H1 (cell line): ENCODE results near the gene ATP2B3. TPM values are rescaled to one million over a fixed set of nuclear protein-coding genes. Genes with fewer than 3 reads are reported as not detected.

Experiments
- HDAC2 ChIP-seq, 2 experiments: fragments of 300-600 bp in 1 of 2; sonication (generic) in 1 of 2; IDR thresholded peaks; 2 replicates each; pipeline ENCODE4 v1.6.1; 2011 to 2012; ENCODE audit warnings: low read depth in 2 of 2, low read length in 2 of 2, mild to moderate bottlenecking in 2 of 2, moderate library complexity in 2 of 2, borderline replicate concordance in 1 of 2, inconsistent platforms in 1 of 2
- SIRT6 ChIP-seq: IDR thresholded peaks from one replicate; pipeline ENCODE4 v1.7.1; 2012; ENCODE audit warnings: low read length, inconsistent platforms
- polyA plus RNA-seq, 7 experiments: library from polyadenylated mRNA; depleted of rRNA in 3 of 7; stranded (reverse) in 5 of 7; unstranded in 2 of 7; fragments of >200 nt in 5 of 7; fragments of 200-250 nt in 2 of 7; gene quantifications; 1 replicate in 5 of 7; 2 replicates in 1 of 7; 4 replicates in 1 of 7; pipeline versions ENCODE4 v1.2.1 to v1.2.3, GENCODE V29; 2011 to 2013; ENCODE audit warnings: missing spikeins in 2 of 7, mixed read lengths in 2 of 7
- total RNA-seq: library from RNA; stranded (reverse); fragmentation: NEBNext Ultra II Directional; extraction: Animal tissue kit (Norgen Biotek cat#: 25700); gene quantifications from 2 replicates; pipeline ENCODE4 v1.2.1, GENCODE V29; 2021
- TF ChIP-seq, protein P1 (sequence below): fragments of 300-600 bp; sonication (generic); IDR thresholded peaks from 2 replicates; pipeline ENCODE4 v1.7.1; 2012; ENCODE audit warnings: low read length, moderate library complexity, mild to moderate bottlenecking, inconsistent platforms; ENCODE audit not compliant: insufficient replicate concordance

ATP2B3 gene
- total and polyA plus RNA-seq, 2 of the 8 experiments (the other 6 are each of a cell fraction or from before 2014, with no cell fraction given), result 0.14 to 0.19 TPM

DNA sequence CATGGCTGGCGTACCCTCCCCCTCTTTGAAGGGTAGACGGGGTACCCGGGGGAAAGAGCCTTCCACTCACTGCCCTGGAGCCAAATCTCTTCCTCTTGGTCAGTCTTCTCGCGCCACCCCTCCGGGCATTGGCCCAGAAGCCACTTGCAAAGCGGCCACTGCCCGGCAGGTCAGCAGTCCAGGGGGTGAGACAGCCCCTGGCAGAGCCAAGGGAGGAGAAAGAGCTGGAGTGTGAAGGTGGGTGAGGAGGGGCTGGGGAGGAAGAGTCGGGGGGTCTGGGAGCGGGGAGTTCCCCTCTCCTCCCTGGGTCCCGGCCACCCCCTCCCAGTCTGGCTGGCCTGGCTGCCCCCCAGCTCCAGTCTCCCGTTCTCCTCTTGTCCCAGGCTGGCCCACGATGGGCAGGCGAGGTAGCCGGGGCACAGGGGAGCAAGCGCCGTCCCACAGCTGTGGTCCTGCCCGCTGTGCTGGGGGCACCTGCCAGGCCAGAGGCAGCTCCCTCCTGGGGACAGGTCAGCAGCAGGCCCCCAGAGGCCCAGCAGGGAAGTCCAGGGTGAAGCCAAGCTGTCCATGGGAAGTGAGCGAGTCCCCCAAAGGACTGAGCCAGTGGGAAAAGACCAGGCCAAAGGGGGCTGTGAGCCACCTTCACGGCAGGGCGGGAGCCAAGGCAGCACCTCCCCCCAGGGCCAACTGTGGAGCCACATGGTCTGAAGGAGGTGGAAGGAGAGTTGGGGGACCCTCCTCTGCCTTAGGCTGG is 108.0 kb downstream of the ATP2B3 start (continued):
- TF ChIP-seq, protein P1, sequence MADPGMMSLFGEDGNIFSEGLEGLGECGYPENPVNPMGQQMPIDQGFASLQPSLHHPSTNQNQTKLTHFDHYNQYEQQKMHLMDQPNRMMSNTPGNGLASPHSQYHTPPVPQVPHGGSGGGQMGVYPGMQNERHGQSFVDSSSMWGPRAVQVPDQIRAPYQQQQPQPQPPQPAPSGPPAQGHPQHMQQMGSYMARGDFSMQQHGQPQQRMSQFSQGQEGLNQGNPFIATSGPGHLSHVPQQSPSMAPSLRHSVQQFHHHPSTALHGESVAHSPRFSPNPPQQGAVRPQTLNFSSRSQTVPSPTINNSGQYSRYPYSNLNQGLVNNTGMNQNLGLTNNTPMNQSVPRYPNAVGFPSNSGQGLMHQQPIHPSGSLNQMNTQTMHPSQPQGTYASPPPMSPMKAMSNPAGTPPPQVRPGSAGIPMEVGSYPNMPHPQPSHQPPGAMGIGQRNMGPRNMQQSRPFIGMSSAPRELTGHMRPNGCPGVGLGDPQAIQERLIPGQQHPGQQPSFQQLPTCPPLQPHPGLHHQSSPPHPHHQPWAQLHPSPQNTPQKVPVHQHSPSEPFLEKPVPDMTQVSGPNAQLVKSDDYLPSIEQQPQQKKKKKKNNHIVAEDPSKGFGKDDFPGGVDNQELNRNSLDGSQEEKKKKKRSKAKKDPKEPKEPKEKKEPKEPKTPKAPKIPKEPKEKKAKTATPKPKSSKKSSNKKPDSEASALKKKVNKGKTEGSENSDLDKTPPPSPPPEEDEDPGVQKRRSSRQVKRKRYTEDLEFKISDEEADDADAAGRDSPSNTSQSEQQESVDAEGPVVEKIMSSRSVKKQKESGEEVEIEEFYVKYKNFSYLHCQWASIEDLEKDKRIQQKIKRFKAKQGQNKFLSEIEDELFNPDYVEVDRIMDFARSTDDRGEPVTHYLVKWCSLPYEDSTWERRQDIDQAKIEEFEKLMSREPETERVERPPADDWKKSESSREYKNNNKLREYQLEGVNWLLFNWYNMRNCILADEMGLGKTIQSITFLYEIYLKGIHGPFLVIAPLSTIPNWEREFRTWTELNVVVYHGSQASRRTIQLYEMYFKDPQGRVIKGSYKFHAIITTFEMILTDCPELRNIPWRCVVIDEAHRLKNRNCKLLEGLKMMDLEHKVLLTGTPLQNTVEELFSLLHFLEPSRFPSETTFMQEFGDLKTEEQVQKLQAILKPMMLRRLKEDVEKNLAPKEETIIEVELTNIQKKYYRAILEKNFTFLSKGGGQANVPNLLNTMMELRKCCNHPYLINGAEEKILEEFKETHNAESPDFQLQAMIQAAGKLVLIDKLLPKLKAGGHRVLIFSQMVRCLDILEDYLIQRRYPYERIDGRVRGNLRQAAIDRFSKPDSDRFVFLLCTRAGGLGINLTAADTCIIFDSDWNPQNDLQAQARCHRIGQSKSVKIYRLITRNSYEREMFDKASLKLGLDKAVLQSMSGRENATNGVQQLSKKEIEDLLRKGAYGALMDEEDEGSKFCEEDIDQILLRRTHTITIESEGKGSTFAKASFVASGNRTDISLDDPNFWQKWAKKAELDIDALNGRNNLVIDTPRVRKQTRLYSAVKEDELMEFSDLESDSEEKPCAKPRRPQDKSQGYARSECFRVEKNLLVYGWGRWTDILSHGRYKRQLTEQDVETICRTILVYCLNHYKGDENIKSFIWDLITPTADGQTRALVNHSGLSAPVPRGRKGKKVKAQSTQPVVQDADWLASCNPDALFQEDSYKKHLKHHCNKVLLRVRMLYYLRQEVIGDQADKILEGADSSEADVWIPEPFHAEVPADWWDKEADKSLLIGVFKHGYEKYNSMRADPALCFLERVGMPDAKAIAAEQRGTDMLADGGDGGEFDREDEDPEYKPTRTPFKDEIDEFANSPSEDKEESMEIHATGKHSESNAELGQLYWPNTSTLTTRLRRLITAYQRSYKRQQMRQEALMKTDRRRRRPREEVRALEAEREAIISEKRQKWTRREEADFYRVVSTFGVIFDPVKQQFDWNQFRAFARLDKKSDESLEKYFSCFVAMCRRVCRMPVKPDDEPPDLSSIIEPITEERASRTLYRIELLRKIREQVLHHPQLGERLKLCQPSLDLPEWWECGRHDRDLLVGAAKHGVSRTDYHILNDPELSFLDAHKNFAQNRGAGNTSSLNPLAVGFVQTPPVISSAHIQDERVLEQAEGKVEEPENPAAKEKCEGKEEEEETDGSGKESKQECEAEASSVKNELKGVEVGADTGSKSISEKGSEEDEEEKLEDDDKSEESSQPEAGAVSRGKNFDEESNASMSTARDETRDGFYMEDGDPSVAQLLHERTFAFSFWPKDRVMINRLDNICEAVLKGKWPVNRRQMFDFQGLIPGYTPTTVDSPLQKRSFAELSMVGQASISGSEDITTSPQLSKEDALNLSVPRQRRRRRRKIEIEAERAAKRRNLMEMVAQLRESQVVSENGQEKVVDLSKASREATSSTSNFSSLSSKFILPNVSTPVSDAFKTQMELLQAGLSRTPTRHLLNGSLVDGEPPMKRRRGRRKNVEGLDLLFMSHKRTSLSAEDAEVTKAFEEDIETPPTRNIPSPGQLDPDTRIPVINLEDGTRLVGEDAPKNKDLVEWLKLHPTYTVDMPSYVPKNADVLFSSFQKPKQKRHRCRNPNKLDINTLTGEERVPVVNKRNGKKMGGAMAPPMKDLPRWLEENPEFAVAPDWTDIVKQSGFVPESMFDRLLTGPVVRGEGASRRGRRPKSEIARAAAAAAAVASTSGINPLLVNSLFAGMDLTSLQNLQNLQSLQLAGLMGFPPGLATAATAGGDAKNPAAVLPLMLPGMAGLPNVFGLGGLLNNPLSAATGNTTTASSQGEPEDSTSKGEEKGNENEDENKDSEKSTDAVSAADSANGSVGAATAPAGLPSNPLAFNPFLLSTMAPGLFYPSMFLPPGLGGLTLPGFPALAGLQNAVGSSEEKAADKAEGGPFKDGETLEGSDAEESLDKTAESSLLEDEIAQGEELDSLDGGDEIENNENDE, result no peak
- TF ChIP-seq SIRT6 (no peak), HDAC2 (IDR thresholded peaks at IDR 0.05; ENCODE audit: borderline replicate concordance in 1 of 2, low read depth in 2 of 2, low read length in 2 of 2) (no peak)
